Measurements from ENCODE around the gene PDE8B. TPM values are rescaled to one million over a fixed set of nuclear protein-coding genes. Genes with fewer than 3 reads are reported as not detected.
"Not testable (repeated sequence)": the region's sequence is repeated elsewhere in the genome, so short reads cannot be mapped to it uniquely, and the experiment has no call there.

The PDE8B gene
- polyA plus RNA-seq, 1 experiment, result 0.02 TPM

DNA sequence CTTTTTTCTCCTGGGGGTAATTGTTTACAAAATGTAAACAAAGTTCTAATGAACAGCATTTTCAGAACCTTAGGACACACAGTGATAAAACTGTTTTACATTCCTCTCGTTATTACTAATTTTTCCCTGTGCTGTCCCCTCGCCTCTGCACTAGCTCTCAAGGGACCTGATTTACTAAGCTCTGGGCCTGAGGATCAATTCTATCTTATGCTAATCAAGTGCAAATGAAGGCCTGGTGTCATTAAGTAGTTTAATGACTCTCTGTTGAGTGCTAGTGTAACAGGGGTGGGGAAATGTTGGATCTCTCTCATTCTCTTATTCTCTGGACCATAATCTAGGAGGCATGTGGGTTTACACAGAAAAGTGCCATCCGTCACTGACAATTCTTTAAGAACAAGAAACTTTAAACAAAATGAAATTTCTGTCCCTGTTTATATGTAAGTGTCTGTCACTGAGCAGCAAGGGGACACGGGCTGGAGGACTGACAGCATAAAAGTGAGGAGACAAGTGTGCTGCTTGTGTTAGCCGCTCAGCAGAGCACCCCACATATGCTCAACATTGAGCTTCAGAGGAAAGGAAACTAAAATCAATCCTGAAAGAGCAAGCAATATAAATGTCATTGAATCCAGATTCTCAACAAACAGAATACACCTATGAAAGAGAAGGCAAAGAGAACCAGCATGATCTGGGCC, 166.3 kb downstream of the PDE8B start:
- POLR2A ChIA-PET, result no interaction called here
- TF ChIP-seq, protein P1, sequence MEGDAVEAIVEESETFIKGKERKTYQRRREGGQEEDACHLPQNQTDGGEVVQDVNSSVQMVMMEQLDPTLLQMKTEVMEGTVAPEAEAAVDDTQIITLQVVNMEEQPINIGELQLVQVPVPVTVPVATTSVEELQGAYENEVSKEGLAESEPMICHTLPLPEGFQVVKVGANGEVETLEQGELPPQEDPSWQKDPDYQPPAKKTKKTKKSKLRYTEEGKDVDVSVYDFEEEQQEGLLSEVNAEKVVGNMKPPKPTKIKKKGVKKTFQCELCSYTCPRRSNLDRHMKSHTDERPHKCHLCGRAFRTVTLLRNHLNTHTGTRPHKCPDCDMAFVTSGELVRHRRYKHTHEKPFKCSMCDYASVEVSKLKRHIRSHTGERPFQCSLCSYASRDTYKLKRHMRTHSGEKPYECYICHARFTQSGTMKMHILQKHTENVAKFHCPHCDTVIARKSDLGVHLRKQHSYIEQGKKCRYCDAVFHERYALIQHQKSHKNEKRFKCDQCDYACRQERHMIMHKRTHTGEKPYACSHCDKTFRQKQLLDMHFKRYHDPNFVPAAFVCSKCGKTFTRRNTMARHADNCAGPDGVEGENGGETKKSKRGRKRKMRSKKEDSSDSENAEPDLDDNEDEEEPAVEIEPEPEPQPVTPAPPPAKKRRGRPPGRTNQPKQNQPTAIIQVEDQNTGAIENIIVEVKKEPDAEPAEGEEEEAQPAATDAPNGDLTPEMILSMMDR (IDR thresholded peaks at IDR 0.05; ENCODE audit: low read depth, low read length), result no peak
- H3K4me3 ChIP-seq (ENCODE audit: low read depth, low read length), result no peak overlapping the region
- CTCF ChIA-PET, result no interaction called here
- no peak overlapping the region for H3K27ac ChIP-seq (ENCODE audit: low read depth, low read length)
- peaks cover 2% of the 10 kb centered on the region for H3K27me3 ChIP-seq (ENCODE audit: control insufficient read depth, insufficient read depth, low read length)
- no peaks in the 10 kb centered on the region for H3K9me3 ChIP-seq (ENCODE audit: control insufficient read depth, insufficient read depth, low read length)
- no peak for DNase-seq (ENCODE audit: low read depth, low spot score)

DNA sequence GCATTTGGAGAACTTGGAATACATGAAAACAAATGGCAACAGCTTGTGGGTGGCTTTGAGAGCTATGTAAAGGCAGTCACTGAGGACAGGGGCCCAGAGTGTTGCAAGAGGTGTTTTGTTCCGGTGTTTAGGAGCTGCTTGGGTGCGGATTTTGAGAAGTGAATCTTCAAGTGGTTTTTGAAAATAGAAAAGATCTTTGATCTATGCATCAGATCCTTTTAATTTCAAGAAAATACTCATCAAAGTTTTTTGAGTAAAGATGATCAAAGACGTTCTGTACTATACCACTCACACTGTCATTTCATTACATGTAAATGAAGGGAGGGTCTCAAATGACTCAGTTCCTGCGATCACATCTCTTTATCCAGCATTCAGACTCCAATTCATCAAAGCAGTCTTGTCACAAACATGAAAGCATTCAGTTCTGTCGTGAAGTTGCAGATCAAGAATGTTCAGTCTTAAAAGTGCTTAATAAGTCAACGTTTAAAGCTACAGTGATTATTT, 169.1 kb downstream of the PDE8B start:
- CTCF ChIA-PET, result interaction anchor here (0.6 kb wide), 1 partner anchor 779 kb away, joined by 3 read pairs; no protein-coding TSS in a partner anchor
- Histone ChIP-seq H3K27me3 (ENCODE audit: control insufficient read depth, insufficient read depth, low read length) (peaks cover 2% of the 10 kb centered on the region), H3K9me3 (ENCODE audit: control insufficient read depth, insufficient read depth, low read length) (no peaks in the 10 kb centered on the region), H3K27ac (ENCODE audit: low read depth, low read length) (no peak overlapping the region), H3K4me3 (ENCODE audit: low read depth, low read length) (no peak overlapping the region)
- TF ChIP-seq, protein P1 (IDR thresholded peaks at IDR 0.05; ENCODE audit: low read depth, low read length), result no peak
- POLR2A ChIA-PET, result no interaction called here
- no peak for DNase-seq (ENCODE audit: low read depth, low spot score)

DNA sequence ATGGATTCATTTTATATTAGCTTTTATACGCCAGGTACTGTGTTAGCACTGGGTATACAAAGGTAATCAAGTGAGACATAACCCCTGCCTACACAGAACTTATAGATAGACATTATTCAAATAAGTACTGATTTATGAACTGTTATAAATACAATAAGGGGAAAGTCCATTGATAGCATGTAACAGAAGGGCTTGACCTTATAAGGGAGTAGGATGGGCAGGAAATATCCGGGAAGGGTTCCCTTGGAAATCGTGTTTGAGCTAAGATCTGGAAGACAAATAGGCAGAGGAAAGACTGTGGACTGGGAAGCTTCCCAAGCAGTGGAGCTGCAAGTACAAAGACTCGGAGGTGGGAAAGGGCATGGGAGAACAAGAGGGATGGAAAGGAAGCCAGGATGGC, 170.2 kb downstream of the PDE8B start:
- no peak overlapping the region for H3K27ac ChIP-seq (ENCODE audit: low read depth, low read length)
- CTCF ChIA-PET, result interaction anchor here (0.5 kb wide), 1 partner anchor 588 kb away, joined by 5 read pairs; no protein-coding TSS in a partner anchor
- H3K4me3 ChIP-seq (ENCODE audit: low read depth, low read length), result no peak overlapping the region
- no peaks in the 10 kb centered on the region for H3K9me3 ChIP-seq (ENCODE audit: control insufficient read depth, insufficient read depth, low read length)
- TF ChIP-seq, protein P1 (IDR thresholded peaks at IDR 0.05; ENCODE audit: low read depth, low read length), result no peak
- POLR2A ChIA-PET, result no interaction called here
- H3K27me3 ChIP-seq (ENCODE audit: control insufficient read depth, insufficient read depth, low read length), result peaks cover 2% of the 10 kb centered on the region
- DNase-seq (ENCODE audit: low read depth, low spot score), result no peak

DNA sequence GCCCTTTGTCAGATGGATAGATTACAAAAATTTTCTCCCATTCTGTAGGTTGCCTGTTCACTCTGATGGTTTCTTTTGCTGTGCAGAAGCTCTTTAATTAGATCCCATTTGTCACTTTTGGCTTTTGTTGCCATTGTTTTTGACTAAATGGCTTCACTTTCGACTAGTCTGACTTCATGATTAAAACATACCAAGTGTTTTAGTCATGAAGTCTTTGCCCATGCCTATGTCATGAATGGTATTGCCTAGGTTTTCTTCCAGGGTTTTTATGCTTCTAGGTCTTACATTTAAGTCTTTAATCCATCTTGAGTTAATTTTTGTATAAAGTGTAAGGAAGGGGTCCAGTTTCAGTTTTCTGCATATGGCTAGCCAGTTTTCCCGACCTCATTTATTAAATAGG, 172.9 kb downstream of the PDE8B start:
- POLR2A ChIA-PET; CTCF ChIA-PET; H3K27me3 ChIP-seq (ENCODE audit: control insufficient read depth, insufficient read depth, low read length); H3K27ac ChIP-seq (ENCODE audit: low read depth, low read length); H3K4me3 ChIP-seq (ENCODE audit: low read depth, low read length); H3K9me3 ChIP-seq (ENCODE audit: control insufficient read depth, insufficient read depth, low read length); DNase-seq (ENCODE audit: low read depth, low spot score): not testable (repeated sequence)

DNA sequence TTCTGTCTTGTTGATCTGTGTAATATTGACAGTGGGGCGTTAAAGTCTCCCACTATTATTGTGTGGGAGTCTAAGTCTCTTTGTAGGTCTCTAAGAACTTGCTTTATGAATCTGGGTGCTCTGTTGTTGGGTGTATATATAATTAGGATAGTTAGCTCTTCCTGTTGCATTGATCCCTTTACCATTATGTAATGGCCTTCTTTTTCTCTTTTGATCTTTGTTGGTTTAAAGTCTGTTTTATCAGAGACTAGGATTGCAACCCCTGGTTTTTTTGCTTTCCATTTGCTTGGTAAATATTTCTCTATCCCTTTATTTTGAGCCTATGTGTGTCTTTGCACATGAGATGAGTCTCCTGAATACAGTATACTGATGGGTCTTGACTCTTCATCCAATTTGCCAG, 175.9 kb downstream of the PDE8B start:
- H3K27me3 ChIP-seq (ENCODE audit: control insufficient read depth, insufficient read depth, low read length); H3K9me3 ChIP-seq (ENCODE audit: control insufficient read depth, insufficient read depth, low read length); POLR2A ChIA-PET; H3K27ac ChIP-seq (ENCODE audit: low read depth, low read length); H3K4me3 ChIP-seq (ENCODE audit: low read depth, low read length); DNase-seq (ENCODE audit: low read depth, low spot score); CTCF ChIA-PET: not testable (repeated sequence)

DNA sequence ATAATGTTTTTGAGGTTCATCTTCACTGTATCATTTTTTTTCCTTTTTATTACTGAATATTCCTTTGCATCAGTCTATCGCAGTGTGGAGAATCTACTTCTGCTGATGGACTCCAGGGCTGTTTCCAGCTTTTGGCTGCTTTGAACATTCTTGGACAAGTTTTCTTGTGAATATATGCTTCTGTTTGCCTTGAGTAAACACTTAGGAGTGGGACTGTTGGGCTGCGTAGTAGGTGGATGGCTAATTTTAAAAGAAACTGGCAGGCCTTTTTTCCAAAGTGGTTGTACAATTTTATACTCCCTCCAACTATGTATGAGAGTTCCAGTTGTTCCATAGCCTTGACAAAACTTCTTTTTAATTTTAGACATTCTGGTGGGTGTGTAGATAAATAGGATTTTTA, 179.3 kb downstream of the PDE8B start:
- Histone ChIP-seq H3K9me3 (ENCODE audit: control insufficient read depth, insufficient read depth, low read length) (no peaks in the 10 kb centered on the region), H3K27me3 (ENCODE audit: control insufficient read depth, insufficient read depth, low read length) (peaks cover 7% of the 10 kb centered on the region), H3K27ac (ENCODE audit: low read depth, low read length) (no peak overlapping the region), H3K4me3 (ENCODE audit: low read depth, low read length) (no peak overlapping the region)
- ChIA-PET POLR2A (no interaction called here), CTCF (interaction anchor here (1.1 kb wide), 1 partner anchor 245 kb away, joined by 4 read pairs; no protein-coding TSS in a partner anchor)
- TF ChIP-seq, protein P1 (IDR thresholded peaks at IDR 0.05; ENCODE audit: low read depth, low read length), result no peak
- DNase-seq (ENCODE audit: low read depth, low spot score), result no peak
